ENCODE data around the gene CPNE5. TPM values are rescaled to one million over a fixed set of nuclear protein-coding genes. Genes with fewer than 3 reads are reported as not detected.

Gene CPNE5
- total RNA-seq, 1 donor = 0.81 TPM

- DNase-seq (ENCODE audit: low read depth in 2 of 3, low spot score in 2 of 3) = no peak
Observed at GRCh38 chr6:36794713-36795065, 44.6 kb downstream of the CPNE5 start.

GRCh38 chr6:36793913-36794712 is 45.1 kb downstream of the CPNE5 start:
- no peak for DNase-seq (ENCODE audit: low read depth in 2 of 3, low spot score in 2 of 3)

- DNase-seq (ENCODE audit: low read depth in 2 of 3, low spot score in 2 of 3) = no peak
Observed at GRCh38 chr6:36793296-36793912, 45.8 kb downstream of the CPNE5 start.

- DNase-seq (ENCODE audit: low read depth in 2 of 3, low spot score in 2 of 3) = no peak
Observed at GRCh38 chr6:36791521-36792135, 47.6 kb downstream of the CPNE5 start.

GRCh38 chr6:36791085-36791484 is 48.2 kb downstream of the CPNE5 start:
- DNase-seq (ENCODE audit: low read depth in 2 of 3, low spot score in 2 of 3) = no peak

GRCh38 chr6:36788768-36789167 is 50.5 kb downstream of the CPNE5 start:
- DNase-seq (ENCODE audit: low read depth in 2 of 3, low spot score in 2 of 3) = no peak

- DNase-seq (ENCODE audit: low read depth in 2 of 3, low spot score in 2 of 3) = no peak
Observed at GRCh38 chr6:36788186-36788585, 51.1 kb downstream of the CPNE5 start.

GRCh38 chr6:36787210-36787609 is 52.0 kb downstream of the CPNE5 start:
- no peak for DNase-seq (ENCODE audit: low read depth in 2 of 3, low spot score in 2 of 3)

GRCh38 chr6:36786055-36786675 is 53.1 kb downstream of the CPNE5 start:
- DNase-seq (ENCODE audit: low read depth in 2 of 3, low spot score in 2 of 3) = no peak

- DNase-seq (ENCODE audit: low read depth in 2 of 3, low spot score in 2 of 3) = no peak
Observed at GRCh38 chr6:36784376-36784636, 54.9 kb downstream of the CPNE5 start.

- no peak for DNase-seq (ENCODE audit: low read depth in 2 of 3, low spot score in 2 of 3)
Observed at GRCh38 chr6:36783603-36784375, 55.5 kb downstream of the CPNE5 start.

GRCh38 chr6:36781669-36782068 is 57.6 kb downstream of the CPNE5 start:
- no peak for DNase-seq (ENCODE audit: low read depth in 2 of 3, low spot score in 2 of 3)

- peak in 1 of 3 donors; percentile 66 for DNase-seq (ENCODE audit: low read depth in 2 of 3, low spot score in 2 of 3)
Observed at GRCh38 chr6:36780442-36781177, 58.6 kb downstream of the CPNE5 start.

- DNase-seq (ENCODE audit: low read depth in 2 of 3, low spot score in 2 of 3) = no peak
Observed at GRCh38 chr6:36779227-36779626, 60.0 kb downstream of the CPNE5 start.

GRCh38 chr6:36777801-36778200 is 61.4 kb downstream of the CPNE5 start:
- DNase-seq (ENCODE audit: low read depth in 2 of 3, low spot score in 2 of 3) = peak in 1 of 3 donors; percentile 19

GRCh38 chr6:36776167-36776566 is 63.1 kb downstream of the CPNE5 start:
- no peak for DNase-seq (ENCODE audit: low read depth in 2 of 3, low spot score in 2 of 3)

GRCh38 chr6:36774331-36774730 is 64.9 kb downstream of the CPNE5 start:
- no peak for DNase-seq (ENCODE audit: low read depth in 2 of 3, low spot score in 2 of 3)

- no peak for DNase-seq (ENCODE audit: low read depth in 2 of 3, low spot score in 2 of 3)
Observed at GRCh38 chr6:36772397-36772796, 66.8 kb downstream of the CPNE5 start.

GRCh38 chr6:36771145-36771544 is 68.1 kb downstream of the CPNE5 start:
- DNase-seq (ENCODE audit: low read depth in 2 of 3, low spot score in 2 of 3) = no peak

All from hematopoietic multipotent progenitor cell (in vitro differentiated cells).